ENCODE results near the gene MAP2K7. TPM values are rescaled to one million over a fixed set of nuclear protein-coding genes. Genes with fewer than 3 reads are reported as not detected.
A peak's percentile ranks its signal among the peaks of the same experiment; 100 is the strongest.

The MAP2K7 gene
- 8.4 to 11.7 TPM (median 10.9 TPM) in 3 replicates for polyA plus RNA-seq
- polyA plus RNA-seq (2011; ENCODE audit: low read depth), result 15.8 TPM
- 5.2 and 11.4 TPM in 2 replicates for polyA plus RNA-seq (2011; cell fraction: cytosol; rRNA removed)
- 18.9 and 22.4 TPM in 2 replicates for polyA plus RNA-seq (2011; cell fraction: nucleus; rRNA removed)
- 14.5 and 18.4 TPM in 2 replicates for polyA plus RNA-seq (2012; ENCODE audit: low replicate concordance)
- polyA minus RNA-seq, result 7.8 to 18.9 TPM (median 8.1 TPM) in 3 replicates
- polyA minus RNA-seq (2011; cell fraction: cytosol; rRNA and poly(A)+ RNA removed), result 23.4 TPM
- 11.3 and 15.2 TPM in 2 replicates for polyA minus RNA-seq (2011; cell fraction: nucleus; rRNA and poly(A)+ RNA removed)

DNA sequence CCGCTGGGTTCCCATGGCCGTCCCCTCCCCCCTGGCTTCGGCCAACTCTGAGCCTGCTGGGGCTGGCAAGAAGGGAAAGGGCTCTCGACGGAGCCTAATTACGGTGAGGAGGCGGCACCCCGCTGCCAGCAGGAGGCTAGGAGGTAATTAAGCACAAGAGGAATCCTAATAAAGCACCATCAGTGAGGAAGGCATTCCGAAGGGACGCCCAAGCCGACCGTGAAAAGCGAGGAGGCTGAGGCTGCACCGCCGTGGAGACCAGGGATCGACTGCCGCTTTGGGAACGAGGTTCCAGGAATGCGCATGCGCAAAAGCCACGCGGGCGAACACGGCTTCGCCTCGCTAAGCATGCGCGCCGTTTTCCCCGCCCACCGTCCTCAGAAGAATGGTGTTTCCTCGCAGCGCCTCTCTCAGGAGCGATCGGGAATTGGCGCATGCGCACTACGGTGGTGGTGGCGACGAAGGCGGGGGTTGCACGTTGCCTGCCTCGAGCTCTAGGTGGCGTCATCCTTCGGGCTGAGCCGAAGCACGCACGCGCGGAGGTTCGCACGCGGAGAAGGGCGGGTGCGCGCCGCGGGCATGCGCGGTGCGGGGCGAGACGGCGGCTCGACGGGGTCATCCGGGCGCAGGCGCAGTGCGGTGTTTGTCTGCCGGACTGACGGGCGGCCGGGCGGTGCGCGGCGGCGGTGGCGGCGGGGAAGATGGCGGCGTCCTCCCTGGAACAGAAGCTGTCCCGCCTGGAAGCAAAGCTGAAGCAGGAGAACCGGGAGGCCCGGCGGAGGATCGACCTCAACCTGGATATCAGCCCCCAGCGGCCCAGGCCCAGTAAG, at the start of gene MAP2K7:
Gene MAP2K7 (plus strand): TSS at position 634 of the 830 bp plus-strand sequence. CDS start 68 bp downstream, at position 702.
- H3K9me1 ChIP-seq (ENCODE audit: control insufficient read depth, extremely low read depth, insufficient read depth, low read length), result peaks cover 3% of the 10 kb centered on the region
- H3K4me2 ChIP-seq (ENCODE audit: control insufficient read depth, extremely low read depth, insufficient read depth, low read depth, low read length), result peak within 1 kb of the TSS; percentile 92
- no peaks in the 10 kb centered on the region for H3K9me3 ChIP-seq (ENCODE audit: control insufficient read depth, low read depth, low read length)
- FAIRE-seq (peak; percentile 89), DNase-seq (ENCODE audit: low read depth, low spot score) (peak; percentile 95)
- peaks cover 52% of the 10 kb centered on the region for H3K4me1 ChIP-seq (ENCODE audit: control insufficient read depth, extremely low read depth, insufficient read depth, low read length)
- H3K9ac ChIP-seq (ENCODE audit: control insufficient read depth, extremely low read depth, insufficient read depth, low read length), result peak within 1 kb of the TSS; percentile 99
- H3K79me2 ChIP-seq (ENCODE audit: control insufficient read depth, insufficient read depth, low read length), result peaks cover 45% of the 10 kb centered on the region
- peak within 1 kb of the TSS; percentile 84 to 94 (median 90) for H3K4me3 ChIP-seq (ENCODE audit: control insufficient read depth in 2 of 3, extremely low read depth in 1 of 3, insufficient read depth in 2 of 3, low read depth in 1 of 3, low read length in 3 of 3)
- H2AFZ ChIP-seq (ENCODE audit: control insufficient read depth, low read length), result peak within 1 kb of the TSS; percentile 68
- peaks cover 6 to 14% of the 10 kb centered on the region in 2 experiments for H3K36me3 ChIP-seq (ENCODE audit: control insufficient read depth in 2 of 2, extremely low read depth in 1 of 2, insufficient read depth in 2 of 2, low read length in 2 of 2)
- dilution Hi-C loops (cut with MboI; ENCODE audit: extremely low pct_ligation_motif_present, low sequenced_read_pairs), result no loop called here
- TF ChIP-seq, protein P1, sequence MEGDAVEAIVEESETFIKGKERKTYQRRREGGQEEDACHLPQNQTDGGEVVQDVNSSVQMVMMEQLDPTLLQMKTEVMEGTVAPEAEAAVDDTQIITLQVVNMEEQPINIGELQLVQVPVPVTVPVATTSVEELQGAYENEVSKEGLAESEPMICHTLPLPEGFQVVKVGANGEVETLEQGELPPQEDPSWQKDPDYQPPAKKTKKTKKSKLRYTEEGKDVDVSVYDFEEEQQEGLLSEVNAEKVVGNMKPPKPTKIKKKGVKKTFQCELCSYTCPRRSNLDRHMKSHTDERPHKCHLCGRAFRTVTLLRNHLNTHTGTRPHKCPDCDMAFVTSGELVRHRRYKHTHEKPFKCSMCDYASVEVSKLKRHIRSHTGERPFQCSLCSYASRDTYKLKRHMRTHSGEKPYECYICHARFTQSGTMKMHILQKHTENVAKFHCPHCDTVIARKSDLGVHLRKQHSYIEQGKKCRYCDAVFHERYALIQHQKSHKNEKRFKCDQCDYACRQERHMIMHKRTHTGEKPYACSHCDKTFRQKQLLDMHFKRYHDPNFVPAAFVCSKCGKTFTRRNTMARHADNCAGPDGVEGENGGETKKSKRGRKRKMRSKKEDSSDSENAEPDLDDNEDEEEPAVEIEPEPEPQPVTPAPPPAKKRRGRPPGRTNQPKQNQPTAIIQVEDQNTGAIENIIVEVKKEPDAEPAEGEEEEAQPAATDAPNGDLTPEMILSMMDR (optimal IDR thresholded peaks at IDR 0.05 in 1 of 3, IDR thresholded peaks at IDR 0.05 in 1 of 3, conservative IDR thresholded peaks at IDR 0.05 in 1 of 3; ENCODE audit: extremely low read depth in 1 of 3, insufficient read depth in 2 of 3, low read length in 3 of 3), result peak; percentile 64 to 99 (median 69)
- no peak for TF ChIP-seq EZH2 (IDR thresholded peaks at IDR 0.05; ENCODE audit: low read length)
- peaks cover 5% of the 10 kb centered on the region for H4K20me1 ChIP-seq (ENCODE audit: control insufficient read depth, extremely low read depth, insufficient read depth, low read length)
- H3K27ac ChIP-seq (ENCODE audit: control insufficient read depth, insufficient read depth, low read length), result peak within 1 kb of the TSS; percentile 98
- H3K27me3 ChIP-seq (ENCODE audit: control insufficient read depth, extremely low read depth, insufficient read depth, low read length), result no peaks in the 10 kb centered on the region

DNA sequence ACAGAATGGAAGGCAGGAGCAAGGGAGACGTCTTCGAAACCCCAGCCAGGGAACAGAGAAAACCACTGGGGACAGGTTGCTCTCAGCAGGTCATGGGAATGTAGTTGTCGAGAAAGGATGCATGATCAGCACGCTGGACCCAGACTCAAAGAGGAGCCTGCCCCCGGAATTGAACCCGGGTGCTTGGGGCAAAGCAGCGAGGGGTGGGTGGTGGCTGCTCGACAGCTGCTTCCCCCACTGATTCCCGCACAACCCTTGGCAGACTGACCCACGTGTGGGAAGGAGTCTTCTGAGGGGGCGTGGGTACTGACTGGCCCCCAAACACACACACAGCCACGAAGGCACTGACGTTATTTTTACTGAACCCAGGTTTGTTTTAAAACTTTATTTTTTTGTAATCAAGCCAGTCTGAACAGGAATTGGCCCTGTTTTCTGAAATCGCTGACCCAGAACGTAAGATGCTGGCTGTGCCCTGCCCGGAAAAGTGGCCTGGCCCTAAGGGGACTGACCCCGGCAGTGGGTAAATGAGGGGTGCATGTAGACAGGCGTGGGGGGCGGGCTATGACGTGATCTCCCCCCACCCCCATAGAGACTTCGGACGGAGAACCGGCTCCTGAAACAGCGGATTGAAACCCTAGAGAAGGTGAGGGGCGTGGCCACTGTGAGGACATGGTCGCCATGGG, 48.1 kb upstream of the MAP2K7 start:
- no peak for DNase-seq (ENCODE audit: low read depth, low spot score)
- TF ChIP-seq EZH2 (IDR thresholded peaks at IDR 0.05; ENCODE audit: low read length), result no peak
- TF ChIP-seq, protein P1 (optimal IDR thresholded peaks at IDR 0.05 in 1 of 3, IDR thresholded peaks at IDR 0.05 in 1 of 3, conservative IDR thresholded peaks at IDR 0.05 in 1 of 3; ENCODE audit: extremely low read depth in 1 of 3, insufficient read depth in 2 of 3, low read length in 3 of 3), result no peak
- Histone ChIP-seq H3K27me3 (ENCODE audit: control insufficient read depth, extremely low read depth, insufficient read depth, low read length) (no peaks in the 10 kb centered on the region), H3K4me3 (ENCODE audit: control insufficient read depth in 2 of 3, extremely low read depth in 1 of 3, insufficient read depth in 2 of 3, low read depth in 1 of 3, low read length in 3 of 3) (no peak overlapping the region), H3K79me2 (ENCODE audit: control insufficient read depth, insufficient read depth, low read length) (no peaks in the 10 kb centered on the region), H3K9me1 (ENCODE audit: control insufficient read depth, extremely low read depth, insufficient read depth, low read length) (no peaks in the 10 kb centered on the region), H2AFZ (ENCODE audit: control insufficient read depth, low read length) (no peak overlapping the region), H3K27ac (ENCODE audit: control insufficient read depth, insufficient read depth, low read length) (no peak overlapping the region), H3K36me3 (ENCODE audit: control insufficient read depth in 2 of 2, extremely low read depth in 1 of 2, insufficient read depth in 2 of 2, low read length in 2 of 2) (peaks cover 0 to 7% of the 10 kb centered on the region in 2 experiments), H3K9me3 (ENCODE audit: control insufficient read depth, low read depth, low read length) (no peaks in the 10 kb centered on the region), H4K20me1 (ENCODE audit: control insufficient read depth, extremely low read depth, insufficient read depth, low read length) (no peaks in the 10 kb centered on the region), H3K4me2 (ENCODE audit: control insufficient read depth, extremely low read depth, insufficient read depth, low read depth, low read length) (no peak overlapping the region), H3K9ac (ENCODE audit: control insufficient read depth, extremely low read depth, insufficient read depth, low read length) (no peak overlapping the region), H3K4me1 (ENCODE audit: control insufficient read depth, extremely low read depth, insufficient read depth, low read length) (peaks cover 3% of the 10 kb centered on the region)
- dilution Hi-C loops (cut with MboI; ENCODE audit: extremely low pct_ligation_motif_present, low sequenced_read_pairs), result no loop called here
- FAIRE-seq, result no peak
